SU-DHL-6 (cell line): ENCODE measurements around the gene SGCG.

ENCODE experiments used
- H2AFZ ChIP-seq: fragments of 200-600 bp; sonication (generic); 2 replicates; pipeline ENCODE4 v1.6.1; 2014; ENCODE audit warnings: low read depth, mild to moderate bottlenecking, moderate library complexity, mixed read lengths, antibody characterized with exemption, low read length; ENCODE audit not compliant: severe bottlenecking
- H3F3A ChIP-seq: fragments of 200-600 bp; shearing (Covaris generic); 2 replicates; pipeline ENCODE4 v1.6.0; 2016; ENCODE audit warnings: antibody characterized with exemption, mild to moderate bottlenecking; ENCODE audit not compliant: insufficient read depth
- H3K27ac ChIP-seq: fragments of 200-600 bp; sonication (generic); 2 replicates; pipeline ENCODE4 v1.5.1; 2016; ENCODE audit warnings: low read depth, mild to moderate bottlenecking, low read length, moderate library complexity, mixed read lengths
- H3K27me3 ChIP-seq: fragments of 200-600 bp; sonication (generic), shearing (Covaris generic); 2 replicates; pipeline ENCODE4 v1.6.0; 2014; ENCODE audit warnings: mild to moderate bottlenecking, low read length
- H3K36me3 ChIP-seq: fragments of 200-600 bp; sonication (generic); 2 replicates; pipeline ENCODE4 v1.6.1; 2014; ENCODE audit warnings: mild to moderate bottlenecking, low read length, mixed read lengths
- H3K4me2 ChIP-seq: fragments of 300-600, 200-600 bp; shearing (Covaris generic), sonication (generic); 2 replicates; pipeline ENCODE4 v1.6.0; 2014; ENCODE audit warnings: low read length, low read depth, mild to moderate bottlenecking; ENCODE audit not compliant: poor library complexity, severe bottlenecking
- H3K4me3 ChIP-seq: fragments of 200-600 bp; sonication (generic); 2 replicates; pipeline ENCODE4 v1.5.1; 2014; ENCODE audit warnings: antibody characterized with exemption, low read length, mild to moderate bottlenecking, mixed read lengths; ENCODE audit not compliant: insufficient read depth, poor library complexity, severe bottlenecking
- H3K79me2 ChIP-seq: fragments of 200-600 bp; sonication (generic); 2 replicates; pipeline ENCODE4 v1.6.1; 2014; ENCODE audit warnings: mild to moderate bottlenecking, low read length, moderate library complexity; ENCODE audit not compliant: insufficient read depth
- H3K9ac ChIP-seq: fragments of 200-600 bp; sonication (generic); 2 replicates; pipeline ENCODE4 v1.7.0; 2014; ENCODE audit warnings: mild to moderate bottlenecking, low read length
- H3K9me2 ChIP-seq: fragments of 200-600 bp; sonication (generic); replicated peaks from 2 replicates; pipeline ENCODE4 v1.6.1; 2014; ENCODE audit warnings: low read length; ENCODE audit not compliant: insufficient read depth
- H3K9me3 ChIP-seq: fragments of 200-600 bp; sonication (generic); 2 replicates; pipeline ENCODE4 v1.6.1; 2014; ENCODE audit warnings: low read length, mixed read lengths; ENCODE audit not compliant: insufficient read depth
- H4K20me1 ChIP-seq: fragments of 200-600 bp; sonication (generic); 2 replicates; pipeline ENCODE4 v1.6.1; 2014; ENCODE audit warnings: low read depth, mild to moderate bottlenecking, antibody characterized with exemption, low read length, moderate library complexity, mixed read lengths
- CTCF ChIP-seq: fragments of 200-600 bp; sonication (generic); IDR thresholded peaks from one replicate; pipeline ENCODE4 v1.5.1; 2017; ENCODE audit warnings: antibody characterized with exemption, mild to moderate bottlenecking, low read length, moderate library complexity; ENCODE audit not compliant: insufficient read depth, poor library complexity, severe bottlenecking
- EZH2phosphoT487 ChIP-seq: fragments of 200-600 bp; sonication (generic), shearing (Covaris generic); conservative IDR thresholded peaks from 2 replicates; pipeline ENCODE4 v1.6.1; 2018; ENCODE audit warnings: mild to moderate bottlenecking, antibody characterized with exemption, low read length, moderate library complexity, mixed read lengths

SGCG gene

GRCh38 chr13:23279321-23279720 is 98.5 kb downstream of the SGCG start:
- H3K27ac ChIP-seq = no peak overlapping the region
- H3K79me2 ChIP-seq = no peaks in the 10 kb centered on the region
- TF ChIP-seq CTCF (no peak), EZH2phosphoT487 (no peak)
- H4K20me1 ChIP-seq = no peaks in the 10 kb centered on the region
- no peak overlapping the region for H3K9ac ChIP-seq
- no peak overlapping the region for H3K4me2 ChIP-seq
- no peaks in the 10 kb centered on the region for H3K36me3 ChIP-seq
- H2AFZ ChIP-seq = no peak overlapping the region
- no peaks in the 10 kb centered on the region for H3K27me3 ChIP-seq
- no peak overlapping the region for H3K4me3 ChIP-seq
- H3K9me3 ChIP-seq = no peaks in the 10 kb centered on the region
- H3F3A ChIP-seq = no peaks in the 10 kb centered on the region
- no peaks in the 10 kb centered on the region for H3K9me2 ChIP-seq

DNA sequence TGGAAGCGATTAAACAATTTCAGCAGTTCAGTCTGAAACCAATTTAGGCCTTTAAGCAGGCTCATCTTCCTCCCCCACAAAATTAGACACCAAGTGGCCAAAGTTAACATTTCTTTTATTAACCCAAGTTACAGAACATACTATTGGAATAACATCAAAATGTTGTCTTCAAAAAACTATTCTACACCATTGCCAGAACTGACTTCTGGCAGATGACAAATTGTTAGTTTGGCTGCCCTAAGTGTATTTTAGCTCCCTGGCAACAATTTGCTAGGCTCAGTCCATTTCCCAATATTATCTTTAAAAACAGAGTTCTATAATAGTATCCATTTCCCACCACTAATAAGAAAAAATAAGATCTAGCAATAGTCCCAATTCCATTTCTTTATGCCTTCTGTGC is 107.8 kb downstream of the SGCG start:
- H3K4me3 ChIP-seq = no peak overlapping the region
- H4K20me1 ChIP-seq = no peaks in the 10 kb centered on the region
- H2AFZ ChIP-seq = no peak overlapping the region
- H3K9me2 ChIP-seq = no peaks in the 10 kb centered on the region
- no peaks in the 10 kb centered on the region for H3K36me3 ChIP-seq
- H3K4me2 ChIP-seq = no peak overlapping the region
- no peaks in the 10 kb centered on the region for H3K9me3 ChIP-seq
- no peak for TF ChIP-seq CTCF
- TF ChIP-seq EZH2phosphoT487 = no peak
- no peaks in the 10 kb centered on the region for H3F3A ChIP-seq
- H3K27ac ChIP-seq = no peak overlapping the region
- H3K79me2 ChIP-seq = no peaks in the 10 kb centered on the region
- no peak overlapping the region for H3K9ac ChIP-seq
- peaks cover 3% of the 10 kb centered on the region; the same call in 1 of the 2 replicates for H3K27me3 ChIP-seq

- Histone ChIP-seq H3K27ac (no peak overlapping the region), H3K9me2 (no peaks in the 10 kb centered on the region), H3K9me3 (no peaks in the 10 kb centered on the region), H3K9ac (no peak overlapping the region), H4K20me1 (no peaks in the 10 kb centered on the region), H3K27me3 (peaks cover 3% of the 10 kb centered on the region; the same call in 1 of the 2 replicates), H3F3A (no peaks in the 10 kb centered on the region), H3K4me2 (no peak overlapping the region), H2AFZ (no peak overlapping the region), H3K4me3 (no peak overlapping the region), H3K79me2 (no peaks in the 10 kb centered on the region), H3K36me3 (no peaks in the 10 kb centered on the region)
- TF ChIP-seq CTCF (no peak), EZH2phosphoT487 (no peak)
These were observed 108.2 kb downstream of the SGCG start for GRCh38 chr13:23288995-23289394.
